HEK293 (cell line): Measurements from ENCODE around the gene VGLL4.

Experiments
- CTCF ChIA-PET: fragments of 350-600 bp; formaldehyde crosslinking; extraction: SDS; loops from one replicate; lab custom pipeline; 2021; ENCODE audit warnings: antibody characterized with exemption; lab: Yijun Ruan, JAX
- POLR2A ChIA-PET: fragments of 300-600 bp; formaldehyde crosslinking; extraction: SDS; loops from one replicate; lab custom pipeline; 2020; ENCODE audit warnings: antibody characterized with exemption, inconsistent platforms; lab: Yijun Ruan, JAX
- H3K27ac ChIP-seq: fragments of 200-500 bp; sonication (Bioruptor generic); 2 replicates; pipeline ENCODE4 v1.5.1; 2014; ENCODE audit warnings: low read depth, low read length, control low read depth, inconsistent platforms; ENCODE audit errors: extremely low read depth
- H3K36me3 ChIP-seq, 2 experiments: fragments of 200-500 bp in 1 of 2; sonication (Bioruptor generic) in 1 of 2; 1 replicate in 1 of 2; 2 replicates in 1 of 2; pipeline ENCODE4 v1.5.1; 2014 to 2017; ENCODE audit warnings: inconsistent platforms in 2 of 2, low read length in 2 of 2; ENCODE audit not compliant: control insufficient read depth in 2 of 2, insufficient read depth in 1 of 2
- H3K4me1 ChIP-seq: fragments of 200-500 bp; sonication (Bioruptor generic); 2 replicates; pipeline ENCODE4 v1.5.1; 2014; ENCODE audit warnings: mild to moderate bottlenecking, low read length, inconsistent platforms; ENCODE audit not compliant: control insufficient read depth, insufficient read depth
- H3K4me3 ChIP-seq: 2 replicates; pipeline ENCODE4 v1.5.1; 2011; ENCODE audit warnings: low read depth, mild to moderate bottlenecking, control low read depth, low read length, moderate library complexity
- H3K9me3 ChIP-seq: fragments of 200-500 bp; sonication (Bioruptor generic); 2 replicates; pipeline ENCODE4 v1.5.1; 2014; ENCODE audit warnings: low read depth, low read length, inconsistent platforms; ENCODE audit not compliant: control insufficient read depth, insufficient read depth
- AEBP2 ChIP-seq: fragments of 450-650 bp; formaldehyde crosslinking; IDR thresholded peaks from 2 replicates; pipeline ENCODE4 v1.5.1; 2016; ENCODE audit warnings: missing biosample characterization, missing genetic modification characterization, borderline replicate concordance
- BCL11B ChIP-seq: fragments of 450-650 bp; formaldehyde crosslinking; IDR thresholded peaks from 2 replicates; pipeline ENCODE4 v1.5.1; 2016; ENCODE audit warnings: low read depth, missing biosample characterization, missing genetic modification characterization
- GLI2 ChIP-seq: fragments of 450-650 bp; formaldehyde crosslinking; IDR thresholded peaks from 2 replicates; pipeline ENCODE4; 2017; ENCODE audit warnings: missing biosample characterization, missing genetic modification characterization, low read depth, borderline replicate concordance
- HOXA7 ChIP-seq: sonication (generic); formaldehyde crosslinking; IDR thresholded peaks from 2 replicates; pipeline ENCODE4 v1.8.1; 2022; ENCODE audit warnings: missing genetic modification reagents, borderline replicate concordance
- OSR2 ChIP-seq: fragments of 450-650 bp; formaldehyde crosslinking; IDR thresholded peaks from 2 replicates; pipeline ENCODE4 v1.5.1; 2016; ENCODE audit warnings: missing biosample characterization, missing genetic modification characterization
- OVOL3 ChIP-seq: fragments of 450-650 bp; formaldehyde crosslinking; IDR thresholded peaks from 2 replicates; pipeline ENCODE4 v1.5.1; 2016; ENCODE audit warnings: missing biosample characterization, missing genetic modification characterization
- ZFHX2 ChIP-seq: fragments of 450-650 bp; formaldehyde crosslinking; conservative IDR thresholded peaks from 2 replicates; pipeline ENCODE4 v1.5.1; 2016; ENCODE audit warnings: missing biosample characterization, missing genetic modification characterization
- ZNF121 ChIP-seq: fragments of 450-650 bp; formaldehyde crosslinking; IDR thresholded peaks from 2 replicates; pipeline ENCODE4 v1.5.1; 2016; ENCODE audit warnings: missing biosample characterization, missing genetic modification characterization
- ZNF214 ChIP-seq: fragments of 450-650 bp; formaldehyde crosslinking; IDR thresholded peaks from 2 replicates; pipeline ENCODE4 v1.5.1; 2017; ENCODE audit warnings: missing biosample characterization, mild to moderate bottlenecking, missing genetic modification characterization, borderline replicate concordance
- ZNF362 ChIP-seq: fragments of 450-650 bp; formaldehyde crosslinking; IDR thresholded peaks from 2 replicates; pipeline ENCODE4 v1.5.1; 2016; ENCODE audit warnings: missing biosample characterization, missing genetic modification characterization
- ZNF404 ChIP-seq: fragments of 450-650 bp; formaldehyde crosslinking; IDR thresholded peaks from 2 replicates; pipeline ENCODE4 v1.5.1; 2017; ENCODE audit warnings: missing biosample characterization, missing genetic modification characterization
- ZNF530 ChIP-seq: fragments of 450-650 bp; formaldehyde crosslinking; IDR thresholded peaks from 2 replicates; pipeline ENCODE4 v1.5.1; 2016; ENCODE audit warnings: low read depth, missing biosample characterization, missing genetic modification characterization
- ZNF596 ChIP-seq: fragments of 450-650 bp; IDR thresholded peaks from 2 replicates; pipeline ENCODE4 v1.5.0; 2018; ENCODE audit warnings: missing biosample characterization, mild to moderate bottlenecking, missing genetic modification characterization, moderate library complexity
- ZNF654 ChIP-seq: fragments of 450-650 bp; formaldehyde crosslinking; IDR thresholded peaks from 2 replicates; pipeline ENCODE4 v1.5.1; 2016; ENCODE audit warnings: low read depth, missing biosample characterization, missing genetic modification characterization
- ZNF701 ChIP-seq: fragments of 450-650 bp; formaldehyde crosslinking; IDR thresholded peaks from 2 replicates; pipeline ENCODE4 v1.5.1; 2016; ENCODE audit warnings: missing biosample characterization, missing genetic modification characterization
- ZNF837 ChIP-seq: fragments of 450-650 bp; formaldehyde crosslinking; IDR thresholded peaks from 2 replicates; pipeline ENCODE4 v1.5.1; 2016; ENCODE audit warnings: missing biosample characterization, missing genetic modification characterization
- ZSCAN30 ChIP-seq: fragments of 450-650 bp; IDR thresholded peaks from 2 replicates; pipeline ENCODE4 v1.5.1; 2018; ENCODE audit warnings: missing biosample characterization, mild to moderate bottlenecking, missing genetic modification characterization, moderate library complexity
- TF ChIP-seq, protein P1 (sequence below): fragments of 450-650 bp; formaldehyde crosslinking; conservative IDR thresholded peaks from 2 replicates; pipeline ENCODE4 v1.5.1; 2016; ENCODE audit warnings: low read depth, missing biosample characterization, missing genetic modification characterization
- TF ChIP-seq, protein P2 (sequence below): fragments of 450-650 bp; IDR thresholded peaks from 2 replicates; pipeline ENCODE4 v1.5.1; 2018; ENCODE audit warnings: missing biosample characterization, missing genetic modification characterization

VGLL4 gene

GRCh38 chr3:11542551-11542950, 101.2 kb downstream of the VGLL4 start:
- Histone ChIP-seq H3K4me1 (peaks cover 3% of the 10 kb centered on the region; the same call in 1 of the 2 replicates), H3K36me3 (no peaks in the 10 kb centered on the region), H3K4me3 (no peak overlapping the region), H3K27ac (no peak overlapping the region), H3K9me3 (no peaks in the 10 kb centered on the region)
- CTCF ChIA-PET = no interaction called here
- POLR2A ChIA-PET = no interaction called here
- no peak for TF ChIP-seq ZNF530 (tag by site-specific recombination)
- no peak for TF ChIP-seq ZNF837
- no peak for TF ChIP-seq OSR2 (tag by site-specific recombination)
- TF ChIP-seq, protein P1, sequence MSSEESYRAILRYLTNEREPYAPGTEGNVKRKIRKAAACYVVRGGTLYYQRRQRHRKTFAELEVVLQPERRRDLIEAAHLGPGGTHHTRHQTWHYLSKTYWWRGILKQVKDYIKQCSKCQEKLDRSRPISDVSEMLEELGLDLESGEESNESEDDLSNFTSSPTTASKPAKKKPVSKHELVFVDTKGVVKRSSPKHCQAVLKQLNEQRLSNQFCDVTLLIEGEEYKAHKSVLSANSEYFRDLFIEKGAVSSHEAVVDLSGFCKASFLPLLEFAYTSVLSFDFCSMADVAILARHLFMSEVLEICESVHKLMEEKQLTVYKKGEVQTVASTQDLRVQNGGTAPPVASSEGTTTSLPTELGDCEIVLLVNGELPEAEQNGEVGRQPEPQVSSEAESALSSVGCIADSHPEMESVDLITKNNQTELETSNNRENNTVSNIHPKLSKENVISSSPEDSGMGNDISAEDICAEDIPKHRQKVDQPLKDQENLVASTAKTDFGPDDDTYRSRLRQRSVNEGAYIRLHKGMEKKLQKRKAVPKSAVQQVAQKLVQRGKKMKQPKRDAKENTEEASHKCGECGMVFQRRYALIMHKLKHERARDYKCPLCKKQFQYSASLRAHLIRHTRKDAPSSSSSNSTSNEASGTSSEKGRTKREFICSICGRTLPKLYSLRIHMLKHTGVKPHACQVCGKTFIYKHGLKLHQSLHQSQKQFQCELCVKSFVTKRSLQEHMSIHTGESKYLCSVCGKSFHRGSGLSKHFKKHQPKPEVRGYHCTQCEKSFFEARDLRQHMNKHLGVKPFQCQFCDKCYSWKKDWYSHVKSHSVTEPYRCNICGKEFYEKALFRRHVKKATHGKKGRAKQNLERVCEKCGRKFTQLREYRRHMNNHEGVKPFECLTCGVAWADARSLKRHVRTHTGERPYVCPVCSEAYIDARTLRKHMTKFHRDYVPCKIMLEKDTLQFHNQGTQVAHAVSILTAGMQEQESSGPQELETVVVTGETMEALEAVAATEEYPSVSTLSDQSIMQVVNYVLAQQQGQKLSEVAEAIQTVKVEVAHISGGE (tag by site-specific recombination) = no peak
- TF ChIP-seq ZSCAN30 (tag by site-specific recombination) = no peak
- no peak for TF ChIP-seq ZNF362
- TF ChIP-seq GLI2 (tag by site-specific recombination) = no peak
- no peak for TF ChIP-seq ZNF121 (tag by site-specific recombination)
- TF ChIP-seq ZNF654 (tag by site-specific recombination) = no peak
- no peak for TF ChIP-seq ZNF701 (tag by site-specific recombination)
- TF ChIP-seq ZNF214 (tag by site-specific recombination) = no peak
- no peak for TF ChIP-seq ZNF596 (tag by site-specific recombination)
- TF ChIP-seq HOXA7 (CRISPR knock-in tag) = no peak
- TF ChIP-seq OVOL3 (tag by site-specific recombination) = no peak
- no peak for TF ChIP-seq AEBP2 (tag by site-specific recombination)
- no peak for TF ChIP-seq ZNF404 (tag by site-specific recombination)
- TF ChIP-seq ZFHX2 (tag by site-specific recombination) = no peak
- TF ChIP-seq, protein P2, sequence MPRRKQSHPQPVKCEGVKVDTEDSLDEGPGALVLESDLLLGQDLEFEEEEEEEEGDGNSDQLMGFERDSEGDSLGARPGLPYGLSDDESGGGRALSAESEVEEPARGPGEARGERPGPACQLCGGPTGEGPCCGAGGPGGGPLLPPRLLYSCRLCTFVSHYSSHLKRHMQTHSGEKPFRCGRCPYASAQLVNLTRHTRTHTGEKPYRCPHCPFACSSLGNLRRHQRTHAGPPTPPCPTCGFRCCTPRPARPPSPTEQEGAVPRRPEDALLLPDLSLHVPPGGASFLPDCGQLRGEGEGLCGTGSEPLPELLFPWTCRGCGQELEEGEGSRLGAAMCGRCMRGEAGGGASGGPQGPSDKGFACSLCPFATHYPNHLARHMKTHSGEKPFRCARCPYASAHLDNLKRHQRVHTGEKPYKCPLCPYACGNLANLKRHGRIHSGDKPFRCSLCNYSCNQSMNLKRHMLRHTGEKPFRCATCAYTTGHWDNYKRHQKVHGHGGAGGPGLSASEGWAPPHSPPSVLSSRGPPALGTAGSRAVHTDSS (tag by site-specific recombination) = no peak
- TF ChIP-seq BCL11B (tag by site-specific recombination) = no peak
